Neural progenitor cell (in vitro differentiated cells): Measurements from ENCODE around the gene ATG9B.

Source experiments
- EZH2 ChIP-seq: fragments of 200-600 bp; sonication (generic); IDR thresholded peaks from 2 replicates; pipeline ENCODE4 v1.6.1; 2017; ENCODE audit warnings: antibody characterized with exemption, mild to moderate bottlenecking, moderate library complexity
- EZH2phosphoT487 ChIP-seq: fragments of 200-600 bp; sonication (generic); IDR thresholded peaks from 2 replicates; pipeline ENCODE4 v1.6.1; 2017; ENCODE audit warnings: antibody characterized with exemption
- TF ChIP-seq, protein P1 (sequence below): fragments of 200-600 bp; sonication (generic); IDR thresholded peaks from 2 replicates; pipeline ENCODE4 v1.5.1; 2017; ENCODE audit warnings: antibody characterized with exemption, mild to moderate bottlenecking

GRCh38 chr7:150981644-150982043 is 42.6 kb downstream of the ATG9B start:
- TF ChIP-seq EZH2 (no peak), EZH2phosphoT487 (no peak)
- TF ChIP-seq, protein P1, sequence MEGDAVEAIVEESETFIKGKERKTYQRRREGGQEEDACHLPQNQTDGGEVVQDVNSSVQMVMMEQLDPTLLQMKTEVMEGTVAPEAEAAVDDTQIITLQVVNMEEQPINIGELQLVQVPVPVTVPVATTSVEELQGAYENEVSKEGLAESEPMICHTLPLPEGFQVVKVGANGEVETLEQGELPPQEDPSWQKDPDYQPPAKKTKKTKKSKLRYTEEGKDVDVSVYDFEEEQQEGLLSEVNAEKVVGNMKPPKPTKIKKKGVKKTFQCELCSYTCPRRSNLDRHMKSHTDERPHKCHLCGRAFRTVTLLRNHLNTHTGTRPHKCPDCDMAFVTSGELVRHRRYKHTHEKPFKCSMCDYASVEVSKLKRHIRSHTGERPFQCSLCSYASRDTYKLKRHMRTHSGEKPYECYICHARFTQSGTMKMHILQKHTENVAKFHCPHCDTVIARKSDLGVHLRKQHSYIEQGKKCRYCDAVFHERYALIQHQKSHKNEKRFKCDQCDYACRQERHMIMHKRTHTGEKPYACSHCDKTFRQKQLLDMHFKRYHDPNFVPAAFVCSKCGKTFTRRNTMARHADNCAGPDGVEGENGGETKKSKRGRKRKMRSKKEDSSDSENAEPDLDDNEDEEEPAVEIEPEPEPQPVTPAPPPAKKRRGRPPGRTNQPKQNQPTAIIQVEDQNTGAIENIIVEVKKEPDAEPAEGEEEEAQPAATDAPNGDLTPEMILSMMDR = no peak
